ENCODE measurements around the gene DPYSL5. TPM values are rescaled to one million over a fixed set of nuclear protein-coding genes. Genes with fewer than 3 reads are reported as not detected.
A peak's percentile ranks its signal among the peaks of the same experiment; 100 is the strongest.

DPYSL5 gene
- total RNA-seq, 8 experiments from 2014 or later: 0.09 to 255 (median 90.7) TPM

DNA sequence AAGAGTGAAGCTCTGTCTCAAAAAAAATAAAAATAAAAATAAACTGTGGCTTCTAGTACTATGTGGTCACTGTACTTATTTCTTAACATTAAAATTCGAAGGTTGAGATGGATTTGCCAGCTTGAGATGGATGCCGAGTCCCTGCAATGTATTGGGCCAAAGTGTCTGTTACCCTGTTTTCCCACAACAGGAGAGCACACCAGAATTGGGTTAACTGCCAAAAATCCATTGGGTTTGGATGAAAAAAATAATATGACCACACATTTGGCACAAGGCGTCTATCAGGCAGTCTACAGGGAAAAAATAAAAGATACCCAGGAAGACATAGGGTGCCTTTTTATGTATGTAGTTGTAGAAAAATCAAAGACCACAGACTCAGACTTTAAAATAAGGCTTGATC lies 103.3 kb downstream of the DPYSL5 start:
- no peak for ATAC-seq (replicated peaks in 6 of 8)
- Histone ChIP-seq H3K4me1 (replicated peaks in 1 of 2) (no peaks in the 10 kb centered on the region), H3K27ac (no peak overlapping the region), H3K4me3 (no peak overlapping the region)
- WGBS, 10 experiments: 33 to 100% (median 43%) methylated on average over 2 to 3 of the region's 3 CpGs; no CpG with 5 or more reads in 5 of the 10 experiments
- in situ Hi-C loops (cut with MboI; ENCODE audit: low pct_unique_long_range_greater_than_20kb in 2 of 9, low sequenced_read_pairs in 9 of 9, unreplicated experiment in 9 of 9): loop anchor here in 4 of 9 experiments (25.0 kb wide), 3 partner anchors 136 to 336 kb away; partner anchors contain the start of genes DNAJC5G (in 3 of the 4), TRIM54 (in 3 of the 4), EMILIN1 (in 1 of the 4) and KHK (in 1 of the 4)

DNA sequence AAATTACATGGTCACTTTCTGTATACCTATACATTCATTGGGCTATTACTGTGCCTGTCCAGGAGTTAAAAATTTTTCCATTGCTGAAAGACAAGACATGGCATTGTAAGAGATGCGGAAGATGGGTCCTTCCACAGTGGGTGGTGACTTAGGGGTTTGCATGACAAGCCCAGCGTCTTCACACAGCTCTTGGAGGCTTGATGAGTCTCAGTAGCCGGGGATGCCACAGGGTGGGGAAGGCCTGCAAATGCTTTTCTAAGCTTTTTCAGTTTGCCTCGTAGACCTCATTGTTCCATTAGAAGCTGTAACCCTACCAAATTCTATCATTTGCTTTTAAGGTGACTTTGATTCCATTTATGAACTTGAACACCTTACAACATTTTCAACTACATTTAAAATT lies 104.4 kb downstream of the DPYSL5 start:
- H3K27ac ChIP-seq: no peak overlapping the region
- no peak overlapping the region for H3K4me3 ChIP-seq
- WGBS, 10 experiments: 15 to 60% (median 26%) methylated on average over 1 to 4 of the region's 4 CpGs; no CpG with 5 or more reads in 2 of the 10 experiments
- no peak for ATAC-seq (replicated peaks in 6 of 8)
- H3K4me1 ChIP-seq (replicated peaks in 1 of 2): peaks cover under 1 to 6% of the 10 kb centered on the region in 2 donors
- in situ Hi-C loops (cut with MboI; ENCODE audit: low pct_unique_long_range_greater_than_20kb in 2 of 9, low sequenced_read_pairs in 9 of 9, unreplicated experiment in 9 of 9): loop anchor here in 4 of 9 experiments (25.0 kb wide), 3 partner anchors 135 to 335 kb away; partner anchors contain the start of genes DNAJC5G (in 3 of the 4), TRIM54 (in 3 of the 4), EMILIN1 (in 1 of the 4) and KHK (in 1 of the 4)

DNA sequence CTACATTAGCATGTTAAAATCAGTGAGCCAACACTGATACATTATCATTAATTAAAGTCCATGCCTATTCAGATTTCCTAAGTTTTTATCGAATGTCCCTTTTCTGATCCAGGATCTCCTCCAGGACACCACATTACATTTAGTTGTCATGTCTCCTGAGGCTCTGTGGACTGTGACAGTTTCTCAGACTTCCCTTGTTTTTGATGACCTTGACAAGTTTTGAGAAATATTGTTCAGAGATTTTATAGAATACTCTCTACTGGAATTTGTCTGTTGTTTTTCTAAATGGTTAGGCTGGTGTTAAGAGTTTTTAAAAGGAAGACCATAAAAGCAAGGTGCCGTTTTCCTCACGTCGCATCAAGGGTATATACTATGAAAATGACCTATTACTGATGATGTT lies 106.2 kb downstream of the DPYSL5 start:
- WGBS, 10 experiments: 51 to 100% (median 90%) methylated on average over 3 to 4 of the region's 4 CpGs; no CpG with 5 or more reads in 1 of the 10 experiments
- ATAC-seq (replicated peaks in 6 of 8): no peak
- Histone ChIP-seq H3K4me1 (replicated peaks in 1 of 2) (peaks cover 7 to 15% of the 10 kb centered on the region in 2 donors), H3K27ac (no peak overlapping the region), H3K4me3 (no peak overlapping the region)
- in situ Hi-C loops (cut with MboI; ENCODE audit: low pct_unique_long_range_greater_than_20kb in 2 of 9, low sequenced_read_pairs in 9 of 9, unreplicated experiment in 9 of 9): loop anchor here in 4 of 9 experiments (25.0 kb wide), 3 partner anchors 133 to 333 kb away; partner anchors contain the start of genes DNAJC5G (in 3 of the 4), TRIM54 (in 3 of the 4), EMILIN1 (in 1 of the 4) and KHK (in 1 of the 4)

DNA sequence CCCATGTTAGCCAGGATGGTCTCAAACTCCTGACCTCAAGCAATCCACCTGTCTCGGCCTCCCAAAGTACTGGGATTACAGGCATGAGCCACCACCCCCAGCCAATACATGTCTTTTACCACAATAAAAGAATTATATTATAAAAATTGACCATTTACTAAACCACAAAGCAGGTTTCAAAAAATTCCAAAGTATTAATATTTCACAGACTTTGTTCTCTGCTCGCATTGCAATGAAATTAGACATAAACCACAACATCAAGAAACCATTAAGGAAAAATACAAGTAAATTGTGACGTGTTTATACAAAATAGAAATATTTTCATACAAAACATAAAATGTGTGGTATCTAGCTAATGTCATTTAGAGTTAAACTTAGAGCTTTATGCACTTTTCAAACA lies 109.1 kb downstream of the DPYSL5 start:
- Histone ChIP-seq H3K4me1 (replicated peaks in 1 of 2) (peaks cover 7 to 15% of the 10 kb centered on the region in 2 donors), H3K4me3 (no peak overlapping the region), H3K27ac (no peak overlapping the region)
- ATAC-seq (replicated peaks in 6 of 8): no peak
- in situ Hi-C loops (cut with MboI; ENCODE audit: low pct_unique_long_range_greater_than_20kb in 2 of 9, low sequenced_read_pairs in 9 of 9, unreplicated experiment in 9 of 9): loop anchor here in 4 of 9 experiments (25.0 kb wide), 3 partner anchors 130 to 330 kb away; partner anchors contain the start of genes DNAJC5G (in 3 of the 4), TRIM54 (in 3 of the 4), EMILIN1 (in 1 of the 4) and KHK (in 1 of the 4)
- 10 to 100% (median 68%) methylated on average over 1 to 3 of the region's 3 CpGs for WGBS, 10 experiments

DNA sequence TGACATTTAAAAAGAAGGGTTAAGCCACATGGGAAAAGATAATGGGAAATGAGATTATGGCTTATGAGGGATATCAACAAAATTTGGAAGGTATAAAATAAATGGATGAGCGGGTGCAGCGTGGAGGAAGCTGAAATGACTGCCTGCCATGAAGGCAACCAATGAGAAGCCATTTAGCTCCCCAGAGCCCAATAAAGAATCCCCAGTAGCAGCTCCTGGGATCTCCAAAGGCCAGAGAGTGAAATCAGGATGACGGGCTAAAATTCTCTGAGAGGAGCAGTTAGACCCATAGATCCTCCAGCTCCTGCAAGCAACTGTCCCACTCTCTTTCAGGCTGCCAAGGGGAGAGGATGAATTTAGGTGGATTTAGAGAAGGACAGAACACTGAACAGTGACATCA lies 109.6 kb downstream of the DPYSL5 start:
- peak in 5 of 8 experiments; percentile 40 to 72 (median 61) for ATAC-seq (replicated peaks in 6 of 8)
- H3K4me3 ChIP-seq: no peak overlapping the region
- WGBS, 10 experiments: 0 to 81% (median 40%) methylated on average over 1 to 3 of the region's 3 CpGs; no CpG with 5 or more reads in 4 of the 10 experiments
- in situ Hi-C loops (cut with MboI; ENCODE audit: low pct_unique_long_range_greater_than_20kb in 2 of 9, low sequenced_read_pairs in 9 of 9, unreplicated experiment in 9 of 9): loop anchor here in 4 of 9 experiments (25.0 kb wide), 3 partner anchors 130 to 330 kb away; partner anchors contain the start of genes DNAJC5G (in 3 of the 4), TRIM54 (in 3 of the 4), EMILIN1 (in 1 of the 4) and KHK (in 1 of the 4)
- no peak overlapping the region for H3K27ac ChIP-seq
- peaks cover 7 to 15% of the 10 kb centered on the region in 2 donors for H3K4me1 ChIP-seq (replicated peaks in 1 of 2)

DNA sequence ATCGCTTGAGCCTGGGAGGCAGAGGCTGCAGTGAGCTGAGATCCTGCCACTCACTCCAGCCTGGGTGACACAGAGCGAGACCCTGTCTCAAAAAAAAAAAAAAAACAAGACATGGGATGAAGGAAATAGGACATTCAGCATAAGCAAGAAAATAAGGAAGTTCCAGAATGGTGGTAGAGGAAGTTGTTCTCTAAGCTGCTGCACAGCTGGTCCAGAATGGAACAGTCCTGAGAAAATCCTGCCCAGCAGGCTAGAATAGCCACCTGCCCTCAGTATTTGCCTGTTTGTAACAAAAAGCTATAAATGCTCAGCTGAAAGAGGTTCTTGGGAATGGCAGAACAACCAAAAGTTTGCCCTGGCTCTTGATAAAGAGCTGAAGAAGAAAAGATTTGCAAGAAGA lies 111.4 kb downstream of the DPYSL5 start:
- no peak for ATAC-seq (replicated peaks in 6 of 8)
- Histone ChIP-seq H3K4me3 (no peak overlapping the region), H3K4me1 (replicated peaks in 1 of 2) (peaks cover 7 to 15% of the 10 kb centered on the region in 2 donors), H3K27ac (no peak overlapping the region)
- in situ Hi-C loops (cut with MboI; ENCODE audit: low pct_unique_long_range_greater_than_20kb in 2 of 9, low sequenced_read_pairs in 9 of 9, unreplicated experiment in 9 of 9): loop anchor here in 4 of 9 experiments (25.0 kb wide), 3 partner anchors 128 to 328 kb away; partner anchors contain the start of genes DNAJC5G (in 3 of the 4), TRIM54 (in 3 of the 4), EMILIN1 (in 1 of the 4) and KHK (in 1 of the 4)
- WGBS, 10 experiments: 50 to 100% (median 86%) methylated on average over 1 to 2 of the region's 2 CpGs; no CpG with 5 or more reads in 5 of the 10 experiments

DNA sequence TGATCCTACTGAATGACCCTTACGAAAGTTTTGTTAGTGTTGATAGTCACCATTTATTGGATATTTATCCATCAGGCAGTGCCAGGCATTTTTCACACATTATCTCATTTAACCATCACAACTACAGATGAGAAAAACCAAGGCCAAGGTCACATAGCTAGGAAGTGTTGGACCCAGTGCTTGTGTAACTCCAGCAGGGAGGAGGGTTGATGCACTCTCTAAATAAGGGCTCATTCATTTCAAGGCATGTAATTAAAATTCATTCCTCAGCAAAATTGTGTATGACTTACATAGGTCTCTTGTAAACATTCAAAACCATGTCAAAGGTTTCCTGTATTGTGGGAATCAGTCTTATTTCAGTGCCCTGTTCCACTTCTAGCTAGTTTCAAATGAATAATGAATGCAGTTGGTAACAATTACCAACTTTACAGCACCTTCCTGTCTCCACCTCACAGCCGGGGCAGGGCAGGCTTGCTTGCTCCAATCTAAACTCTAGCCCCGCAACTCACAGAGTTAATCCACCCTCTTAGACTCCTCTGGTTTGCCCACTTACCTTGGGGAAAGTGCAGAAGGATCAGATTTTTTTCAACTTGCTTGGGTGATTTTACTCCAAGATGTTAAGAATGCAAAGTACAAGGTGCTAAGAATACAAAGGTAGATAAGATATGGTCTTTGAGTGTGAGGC lies 116.7 kb downstream of the DPYSL5 start:
- in situ Hi-C loops (cut with MboI; ENCODE audit: low pct_unique_long_range_greater_than_20kb in 2 of 9, low sequenced_read_pairs in 9 of 9, unreplicated experiment in 9 of 9): loop anchor here in 6 of 9 experiments (5.0 to 25.0 kb wide), 6 partner anchors 48 to 323 kb away; partner anchors contain the start of genes TRIM54 (in 4 of the 6), DNAJC5G (in 3 of the 6), EMILIN1 (in 1 of the 6) and KHK (in 1 of the 6)
- no peak overlapping the region for H3K4me3 ChIP-seq
- H3K27ac ChIP-seq: no peak overlapping the region
- ATAC-seq (replicated peaks in 6 of 8): no peak
- no peaks in the 10 kb centered on the region for H3K4me1 ChIP-seq (replicated peaks in 1 of 2)
- WGBS, 10 experiments: 25 to 77% (median 59%) methylated on average over 1 to 3 of the region's 3 CpGs; no CpG with 5 or more reads in 3 of the 10 experiments

DNA sequence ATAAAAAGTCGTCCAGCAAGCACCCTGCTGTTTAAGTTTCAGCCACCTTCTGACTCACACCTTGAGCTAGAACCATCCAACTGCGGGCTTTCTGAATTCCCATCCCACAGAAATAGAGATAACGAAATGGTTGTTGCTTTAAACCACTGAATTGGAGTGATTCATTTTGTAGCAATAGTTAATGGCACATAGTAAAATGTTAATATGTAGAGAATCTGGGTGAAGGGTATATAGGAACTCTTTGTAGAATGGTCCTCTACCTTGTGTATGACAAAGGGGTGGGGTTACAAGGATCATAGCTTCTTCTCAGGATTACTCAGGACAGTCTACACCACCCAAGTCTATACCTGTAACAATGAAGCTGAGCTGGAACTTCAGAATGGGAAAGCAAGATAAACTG lies 120.1 kb downstream of the DPYSL5 start:
- Histone ChIP-seq H3K4me1 (replicated peaks in 1 of 2) (peaks cover 13 to 14% of the 10 kb centered on the region in 2 donors), H3K4me3 (no peak overlapping the region), H3K27ac (no peak overlapping the region)
- ATAC-seq (replicated peaks in 6 of 8): no peak
- 36 to 89% (median 63%) methylated on average over 1 to 3 of the region's 3 CpGs for WGBS, 10 experiments
- in situ Hi-C loops (cut with MboI; ENCODE audit: low pct_unique_long_range_greater_than_20kb in 2 of 9, low sequenced_read_pairs in 9 of 9, unreplicated experiment in 9 of 9): loop anchor here in 5 of 9 experiments (10.0 to 25.0 kb wide), 5 partner anchors 47 to 319 kb away; partner anchors contain the start of genes TRIM54 (in 4 of the 5), DNAJC5G (in 3 of the 5), EMILIN1 (in 1 of the 5) and KHK (in 1 of the 5)

DNA sequence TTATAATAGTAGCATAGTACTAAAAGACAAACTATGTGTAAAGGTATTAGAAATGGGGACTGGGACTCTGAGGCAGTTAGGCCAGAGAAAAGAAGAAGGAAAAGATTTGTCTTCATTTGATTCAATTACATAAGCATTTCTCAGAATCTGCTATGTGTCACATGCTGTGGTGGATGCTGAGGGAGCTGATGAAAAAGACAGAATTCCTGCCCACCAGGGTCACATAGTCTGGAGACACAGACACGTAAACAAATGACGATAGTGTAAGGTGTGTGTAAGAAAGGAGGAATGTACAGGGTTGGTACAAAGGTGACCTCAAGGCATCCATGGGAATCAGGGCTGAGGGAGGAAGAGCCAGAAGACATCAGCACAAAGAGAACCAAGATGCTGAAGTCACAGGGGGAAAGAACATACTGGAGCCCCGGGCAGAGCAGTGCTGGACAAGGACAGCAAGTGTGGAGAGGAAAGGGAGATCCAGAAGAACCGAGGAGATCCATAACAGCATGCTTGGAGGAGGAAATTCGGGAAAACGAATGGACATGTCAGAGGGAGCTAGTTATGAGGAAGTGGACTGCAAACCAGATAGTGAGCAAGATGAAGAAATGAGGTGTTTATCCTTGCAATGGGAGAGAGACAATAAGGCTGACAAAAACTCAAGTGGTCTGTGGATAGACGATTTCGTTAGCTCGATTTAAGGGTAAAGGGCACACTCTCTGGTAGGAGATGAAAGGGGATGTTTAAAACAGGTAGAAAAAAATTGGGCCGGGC lies 121.3 kb downstream of the DPYSL5 start:
- in situ Hi-C loops (cut with MboI; ENCODE audit: low pct_unique_long_range_greater_than_20kb in 2 of 9, low sequenced_read_pairs in 9 of 9, unreplicated experiment in 9 of 9): loop anchor here in 5 of 9 experiments (10.0 to 25.0 kb wide), 5 partner anchors 46 to 318 kb away; partner anchors contain the start of genes TRIM54 (in 4 of the 5), DNAJC5G (in 3 of the 5), EMILIN1 (in 1 of the 5) and KHK (in 1 of the 5)
- no peak for ATAC-seq (replicated peaks in 6 of 8)
- H3K4me3 ChIP-seq: peak overlapping the region in 3 of 5 donors; percentile 61 to 77 (median 70)

DNA sequence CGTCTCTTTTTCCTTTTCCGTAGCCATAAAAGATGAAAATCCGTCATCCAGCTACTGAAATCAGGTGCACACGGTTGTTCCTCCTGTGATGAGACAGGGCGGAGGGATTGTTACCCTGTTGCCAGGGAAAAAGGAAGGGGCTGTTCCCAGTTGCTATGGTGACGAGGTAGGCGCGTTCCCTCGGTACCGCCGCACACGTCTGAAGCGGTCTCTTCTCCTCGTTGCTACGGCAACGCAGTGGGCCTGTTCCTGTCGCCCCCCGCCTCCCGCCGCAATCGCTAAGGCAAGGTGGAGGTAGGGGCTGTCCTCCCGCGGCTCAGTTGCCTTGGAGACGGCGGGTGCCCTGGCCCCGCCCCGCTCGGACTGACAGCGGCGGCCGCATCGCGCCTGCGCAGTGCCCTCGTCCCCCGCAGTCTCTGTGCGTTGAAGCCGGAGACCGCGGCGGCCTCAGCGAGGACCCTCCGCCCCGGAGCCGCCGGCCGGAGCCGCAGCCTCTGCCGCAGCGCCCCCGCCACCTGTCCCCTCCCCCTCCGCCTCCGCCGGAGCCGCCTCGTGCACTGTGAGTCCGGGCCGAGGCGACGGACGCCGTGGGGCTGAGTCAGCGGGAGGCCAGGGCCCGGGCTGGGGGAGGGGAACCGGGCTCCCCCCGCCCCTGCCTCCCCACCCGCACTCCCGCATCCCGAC lies 122.5 kb downstream of the DPYSL5 start, which contains the start of gene MAPRE3:
Gene MAPRE3, plus strand, starts transcription at position 394 of the 684 bp plus-strand sequence. CDS start 51,582 bp downstream, outside the sequence.
- Histone ChIP-seq H3K4me3 (peak within 1 kb of the TSS; percentile 61 to 88 (median 77)), H3K27ac (peak within 1 kb of the TSS; percentile 89), H3K4me1 (replicated peaks in 1 of 2) (peaks cover 15 to 19% of the 10 kb centered on the region in 2 donors)
- WGBS, 10 experiments: 0 to 7% (median 0%) methylated on average over 2 to 6 of the region's 69 CpGs; no CpG with 5 or more reads in 3 of the 10 experiments
- ATAC-seq (replicated peaks in 6 of 8): peak; percentile 83 to 96 (median 86)
- in situ Hi-C loops (cut with MboI; ENCODE audit: low pct_unique_long_range_greater_than_20kb in 2 of 9, low sequenced_read_pairs in 9 of 9, unreplicated experiment in 9 of 9): loop anchor here in 4 of 9 experiments (25.0 kb wide), 3 partner anchors 117 to 317 kb away; partner anchors contain the start of genes DNAJC5G (in 3 of the 4), TRIM54 (in 3 of the 4), EMILIN1 (in 1 of the 4) and KHK (in 1 of the 4)

More for the DNA sequence above, 121.3 kb downstream of the DPYSL5 start:
- H3K27ac ChIP-seq: no peak overlapping the region
- peaks cover 13 to 14% of the 10 kb centered on the region in 2 donors for H3K4me1 ChIP-seq (replicated peaks in 1 of 2)
- WGBS, 10 experiments: 40 to 95% (median 68%) methylated on average over 1 to 10 of the region's 10 CpGs
